A549 (cell line): ENCODE data around the gene RNF207. TPM values are rescaled to one million over a fixed set of nuclear protein-coding genes. Genes with fewer than 3 reads are reported as not detected.
"Not testable (repeated sequence)": the region's sequence is repeated elsewhere in the genome, so short reads cannot be mapped to it uniquely, and the experiment has no call there.

Experiments used
- ATAC-seq, 2 experiments: fragments of 200-7000 bp in 1 of 2; fragments of >200 bp in 1 of 2; cut with Nextera tagmentation in 1 of 2; cut with Tn5 transposase in 1 of 2; 3 replicates each; pipeline versions ENCODE4 v1.8.0 to v1.9.1; 2018 to 2020; ENCODE audit warnings: mild to moderate bottlenecking in 1 of 2, moderate library complexity in 1 of 2
- CTCF ChIA-PET: fragments of 300-600 bp; sonication (Branson Sonifier 250); formaldehyde crosslinking; extraction: SDS; loops from one replicate; lab custom pipeline; 2021; ENCODE audit warnings: antibody characterized with exemption, inconsistent platforms; lab: Yijun Ruan, JAX
- POLR2A ChIA-PET: fragments of 350-600 bp; formaldehyde crosslinking; extraction: SDS; loops from one replicate; lab custom pipeline; 2021; ENCODE audit warnings: antibody characterized with exemption, inconsistent platforms; lab: Yijun Ruan, JAX
- DNase-seq, 2 experiments: peaks; one replicate each; pipeline versions ENCODE4 v3.0.0 to v3.0.0-alpha.2; 2011 to 2016; ENCODE audit warnings: low read depth in 1 of 2, low spot score in 1 of 2
- FAIRE-seq: peaks from 2 replicates; lab custom pipeline; 2011; peaks lifted over from hg19 to GRCh38; lab: Jason Lieb, UNC
- H3K27ac ChIP-seq, 2 experiments: fragments of >200 bp; sonication (Bioruptor Twin); formaldehyde crosslinking; 3 replicates each; pipeline ENCODE4 v1.5.1; 2016 to 2017
- H3K4me1 ChIP-seq: fragments of >200 bp; sonication (Bioruptor Twin); formaldehyde crosslinking; 3 replicates; pipeline ENCODE4 v1.6.1; 2016
- H3K4me2 ChIP-seq: fragments of >200 bp; sonication (Bioruptor Twin); formaldehyde crosslinking; 3 replicates; pipeline ENCODE4 v1.6.1; 2016
- H3K4me3 ChIP-seq: fragments of >200 bp; sonication (Bioruptor Twin); formaldehyde crosslinking; 3 replicates; pipeline ENCODE4 v1.5.1; 2016
- H3K9me3 ChIP-seq: fragments of >200 bp; sonication (Bioruptor Twin); formaldehyde crosslinking; 3 replicates; pipeline ENCODE4 v1.6.1; 2016
- CBX2 ChIP-seq: fragments of 200-600 bp; sonication (generic); IDR thresholded peaks from 2 replicates; pipeline ENCODE4 v1.6.1; 2016; ENCODE audit warnings: low read depth, mild to moderate bottlenecking, borderline replicate concordance
- CEBPB ChIP-seq, 2 experiments: fragments of >200 bp in 1 of 2; sonication (Bioruptor Twin) in 1 of 2; formaldehyde crosslinking in 1 of 2; IDR thresholded peaks; 2 replicates each; pipeline ENCODE4 v1.6.1; 2012 to 2016
- EHF ChIP-seq: fragments of 250-450 bp; sonication (Bioruptor Pico); IDR thresholded peaks from 2 replicates; pipeline ENCODE4 v1.5.0; 2020; ENCODE audit warnings: mild to moderate bottlenecking
- EP300 ChIP-seq, 2 experiments: fragments of >200 bp; sonication (Bioruptor Twin); formaldehyde crosslinking; IDR thresholded peaks; 2 replicates in 1 of 2; 3 replicates in 1 of 2; pipeline ENCODE4 v1.6.1; 2016 to 2017
- HDAC2 ChIP-seq: fragments of 200-600 bp; sonication (generic); IDR thresholded peaks from 2 replicates; pipeline ENCODE4 v1.6.1; 2016
- HOXB5 ChIP-seq: fragments of 250-450 bp; sonication (Bioruptor Pico); IDR thresholded peaks from 2 replicates; pipeline ENCODE4 v1.5.0; 2020; ENCODE audit warnings: mild to moderate bottlenecking, moderate library complexity
- JUNB ChIP-seq: fragments of >200 bp; sonication (Bioruptor Twin); formaldehyde crosslinking; IDR thresholded peaks from 2 replicates; pipeline ENCODE4 v1.6.1; 2016
- MAFK ChIP-seq: fragments of 450-650 bp; IDR thresholded peaks from 2 replicates; pipeline ENCODE4 v1.6.1; 2014; ENCODE audit not compliant: partially characterized antibody
- MAZ ChIP-seq: fragments of 150-350 bp; IDR thresholded peaks from 2 replicates; pipeline ENCODE4 v1.6.1; 2014; ENCODE audit warnings: antibody characterized with exemption, low read depth, low read length, borderline replicate concordance
- NPAS2 ChIP-seq: fragments of 250-450 bp; sonication (Bioruptor Pico); IDR thresholded peaks from 2 replicates; pipeline ENCODE4 v1.8.0; 2022; ENCODE audit warnings: mild to moderate bottlenecking, moderate library complexity, borderline replicate concordance
- PHF8 ChIP-seq: fragments of 200-600 bp; sonication (generic); IDR thresholded peaks from 2 replicates; pipeline ENCODE4 v1.6.1; 2016; ENCODE audit warnings: low read depth, mild to moderate bottlenecking, antibody characterized with exemption, moderate library complexity, borderline replicate concordance
- RAD21 ChIP-seq, 2 experiments: fragments of >200 bp in 1 of 2; sonication (Bioruptor Twin) in 1 of 2; formaldehyde crosslinking in 1 of 2; IDR thresholded peaks in 1 of 2; conservative IDR thresholded peaks in 1 of 2; 2 replicates in 1 of 2; 3 replicates in 1 of 2; pipeline ENCODE4 v1.6.1; 2012 to 2018; ENCODE audit warnings: inconsistent platforms in 1 of 2
- RARB ChIP-seq: fragments of 250-450 bp; sonication (Bioruptor Pico); IDR thresholded peaks from 2 replicates; pipeline ENCODE4 v1.8.0; 2021; ENCODE audit warnings: mild to moderate bottlenecking, moderate library complexity
- SMC3 ChIP-seq: fragments of >200 bp; sonication (Bioruptor Twin); formaldehyde crosslinking; IDR thresholded peaks from 3 replicates; pipeline ENCODE4 v1.6.1; 2018; ENCODE audit warnings: inconsistent platforms
- TP53 ChIP-seq: fragments of 250-450 bp; sonication (Bioruptor Pico); IDR thresholded peaks from 2 replicates; pipeline ENCODE4 v1.5.0; 2021; ENCODE audit warnings: mild to moderate bottlenecking, moderate library complexity
- ZC3H11A ChIP-seq: fragments of 450-650 bp; IDR thresholded peaks from 2 replicates; pipeline ENCODE4 v1.6.1; 2014; ENCODE audit warnings: antibody characterized with exemption, mild to moderate bottlenecking
- WGBS: methylation state at CpG from one replicate; pipeline ENCODE4 v1.1.6; 2017; ENCODE audit errors: missing lambda C conversion rate; 5-methylcytosine and 5-hydroxymethylcytosine counted together
- polyA plus RNA-seq, 4 experiments: library from polyadenylated mRNA; depleted of rRNA in 3 of 4; stranded (reverse); fragments of >200 nt; fragmentation: RNase III in 1 of 4; extraction: RNeasy Plus Mini Kit Qiagen cat#74134 plus additional on column Dnase treatment in 1 of 4; gene quantifications; 2 replicates in 3 of 4; 3 replicates in 1 of 4; pipeline ENCODE4 v1.2.3, GENCODE V29; 2011 to 2017
- TF ChIP-seq, protein P1 (sequence below): IDR thresholded peaks from 2 replicates; pipeline ENCODE4 v1.6.1; 2012
- TF ChIP-seq, protein P2 (sequence below): fragments of >200 bp; sonication (Bioruptor Twin); formaldehyde crosslinking; IDR thresholded peaks from 3 replicates; pipeline ENCODE4 v1.6.1; 2016
- TF ChIP-seq, protein P3 (sequence below): fragments of 250-450 bp; sonication (Bioruptor Pico); IDR thresholded peaks from 2 replicates; pipeline ENCODE4 v1.5.0; 2020; ENCODE audit warnings: low read depth, mild to moderate bottlenecking, moderate library complexity
- TF ChIP-seq, protein P4 (sequence below): IDR thresholded peaks from 2 replicates; pipeline ENCODE4 v1.6.1; 2012

RNF207 gene
- polyA plus RNA-seq, 2 of the 4 experiments (the other 2 are of a cell fraction), result 11.3 to 24.6 TPM

DNA sequence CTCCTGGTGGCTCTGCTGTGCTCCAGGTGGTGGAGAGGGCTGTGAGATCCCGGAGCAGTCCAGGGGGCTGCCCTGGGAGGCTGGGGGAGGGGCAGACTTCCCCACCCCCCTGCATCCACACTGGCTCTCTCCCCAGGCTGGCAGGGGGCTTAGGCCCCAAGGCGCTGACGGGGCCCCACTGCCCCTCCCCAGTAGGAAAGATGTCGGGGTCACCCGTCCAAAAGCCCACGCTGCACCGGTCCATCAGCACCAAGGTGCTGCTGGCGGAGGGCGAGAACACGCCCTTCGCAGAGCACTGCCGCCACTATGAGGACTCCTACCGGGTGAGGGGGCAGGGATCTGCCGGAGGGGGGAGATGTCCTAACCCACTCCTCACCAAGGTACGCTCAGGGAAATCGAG is 5.8 kb downstream of the RNF207 start (continued):
- TF ChIP-seq, protein P1, sequence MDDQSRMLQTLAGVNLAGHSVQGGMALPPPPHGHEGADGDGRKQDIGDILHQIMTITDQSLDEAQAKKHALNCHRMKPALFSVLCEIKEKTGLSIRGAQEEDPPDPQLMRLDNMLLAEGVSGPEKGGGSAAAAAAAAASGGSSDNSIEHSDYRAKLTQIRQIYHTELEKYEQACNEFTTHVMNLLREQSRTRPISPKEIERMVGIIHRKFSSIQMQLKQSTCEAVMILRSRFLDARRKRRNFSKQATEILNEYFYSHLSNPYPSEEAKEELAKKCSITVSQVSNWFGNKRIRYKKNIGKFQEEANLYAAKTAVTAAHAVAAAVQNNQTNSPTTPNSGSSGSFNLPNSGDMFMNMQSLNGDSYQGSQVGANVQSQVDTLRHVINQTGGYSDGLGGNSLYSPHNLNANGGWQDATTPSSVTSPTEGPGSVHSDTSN, result no peak
- TF ChIP-seq, protein P2, sequence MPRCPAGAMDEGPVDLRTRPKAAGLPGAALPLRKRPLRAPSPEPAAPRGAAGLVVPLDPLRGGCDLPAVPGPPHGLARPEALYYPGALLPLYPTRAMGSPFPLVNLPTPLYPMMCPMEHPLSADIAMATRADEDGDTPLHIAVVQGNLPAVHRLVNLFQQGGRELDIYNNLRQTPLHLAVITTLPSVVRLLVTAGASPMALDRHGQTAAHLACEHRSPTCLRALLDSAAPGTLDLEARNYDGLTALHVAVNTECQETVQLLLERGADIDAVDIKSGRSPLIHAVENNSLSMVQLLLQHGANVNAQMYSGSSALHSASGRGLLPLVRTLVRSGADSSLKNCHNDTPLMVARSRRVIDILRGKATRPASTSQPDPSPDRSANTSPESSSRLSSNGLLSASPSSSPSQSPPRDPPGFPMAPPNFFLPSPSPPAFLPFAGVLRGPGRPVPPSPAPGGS, result no peak
- no peak for TF ChIP-seq EP300 (IDR thresholded peaks at IDR 0.05)
- no peak for TF ChIP-seq EHF
- no peak for TF ChIP-seq RARB (CRISPR knock-in tag)
- TF ChIP-seq TP53 (CRISPR knock-in tag), result no peak
- no peak for TF ChIP-seq HDAC2

DNA sequence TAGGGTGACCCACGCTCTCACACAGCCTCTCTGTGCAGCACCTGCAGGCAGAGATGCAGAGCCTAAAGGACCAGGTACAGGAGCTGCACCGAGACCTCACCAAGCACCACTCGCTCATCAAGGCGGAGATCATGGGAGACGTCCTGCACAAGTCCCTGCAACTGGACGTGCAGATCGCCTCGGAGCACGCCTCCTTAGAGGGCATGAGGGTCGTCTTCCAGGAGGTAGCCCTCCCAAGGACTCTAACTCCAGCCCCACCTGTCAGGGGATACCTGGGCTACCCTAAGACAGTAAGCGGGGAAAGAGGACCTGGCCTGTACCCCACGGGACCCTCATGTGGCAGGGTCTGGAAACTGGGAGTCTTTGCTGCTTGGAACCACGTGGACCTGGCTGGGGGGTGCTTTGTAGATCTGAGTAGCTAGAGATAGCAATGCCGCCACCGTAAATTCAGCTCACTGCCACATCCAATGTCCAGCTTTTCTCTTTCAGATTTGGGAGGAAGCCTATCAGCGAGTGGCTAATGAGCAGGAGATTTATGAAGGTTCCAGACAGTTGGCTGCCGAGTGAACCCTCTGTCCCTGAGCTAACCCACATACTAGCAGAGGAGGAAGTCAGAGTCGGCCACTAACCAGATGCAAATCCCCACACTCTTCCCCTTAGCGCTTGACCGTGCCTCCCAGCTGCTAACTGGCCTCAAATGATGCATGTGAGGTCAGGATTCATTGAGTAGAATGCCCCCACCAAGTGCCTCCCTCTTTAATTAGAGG is 6.5 kb downstream of the RNF207 start:
- Histone ChIP-seq H3K27ac (no peak overlapping the region), H3K4me3 (no peak overlapping the region), H3K4me2 (no peak overlapping the region), H3K9me3 (no peaks in the 10 kb centered on the region), H3K4me1 (peaks cover 3% of the 10 kb centered on the region)
- TF ChIP-seq, protein P3, sequence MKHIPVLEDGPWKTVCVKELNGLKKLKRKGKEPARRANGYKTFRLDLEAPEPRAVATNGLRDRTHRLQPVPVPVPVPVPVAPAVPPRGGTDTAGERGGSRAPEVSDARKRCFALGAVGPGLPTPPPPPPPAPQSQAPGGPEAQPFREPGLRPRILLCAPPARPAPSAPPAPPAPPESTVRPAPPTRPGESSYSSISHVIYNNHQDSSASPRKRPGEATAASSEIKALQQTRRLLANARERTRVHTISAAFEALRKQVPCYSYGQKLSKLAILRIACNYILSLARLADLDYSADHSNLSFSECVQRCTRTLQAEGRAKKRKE (CRISPR knock-in tag), result no peak
- no peak for TF ChIP-seq ZC3H11A
- TF ChIP-seq CEBPB (IDR thresholded peaks at IDR 0.05), result no peak
- TF ChIP-seq PHF8, result no peak
- no peak for TF ChIP-seq CBX2
- no peak for TF ChIP-seq NPAS2 (CRISPR knock-in tag)
- TF ChIP-seq MAZ, result no peak
- no peak for TF ChIP-seq RAD21 (conservative IDR thresholded peaks at IDR 0.05 in 1 of 2, IDR thresholded peaks at IDR 0.05 in 1 of 2)
- TF ChIP-seq, protein P4, sequence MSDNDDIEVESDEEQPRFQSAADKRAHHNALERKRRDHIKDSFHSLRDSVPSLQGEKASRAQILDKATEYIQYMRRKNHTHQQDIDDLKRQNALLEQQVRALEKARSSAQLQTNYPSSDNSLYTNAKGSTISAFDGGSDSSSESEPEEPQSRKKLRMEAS, result no peak
- no peak for TF ChIP-seq JUNB
- TF ChIP-seq SMC3, result no peak
- no peak for DNase-seq
- 97% methylated on average over 20 of the region's 20 CpGs for WGBS
- CTCF ChIA-PET, result interaction anchor here (0.7 to 0.9 kb wide), 2 partner anchors 10 to 159 kb away, joined by 3 read pairs; no protein-coding TSS in a partner anchor
- FAIRE-seq, result no peak
- POLR2A ChIA-PET, result no interaction called here
- no peak for ATAC-seq

DNA sequence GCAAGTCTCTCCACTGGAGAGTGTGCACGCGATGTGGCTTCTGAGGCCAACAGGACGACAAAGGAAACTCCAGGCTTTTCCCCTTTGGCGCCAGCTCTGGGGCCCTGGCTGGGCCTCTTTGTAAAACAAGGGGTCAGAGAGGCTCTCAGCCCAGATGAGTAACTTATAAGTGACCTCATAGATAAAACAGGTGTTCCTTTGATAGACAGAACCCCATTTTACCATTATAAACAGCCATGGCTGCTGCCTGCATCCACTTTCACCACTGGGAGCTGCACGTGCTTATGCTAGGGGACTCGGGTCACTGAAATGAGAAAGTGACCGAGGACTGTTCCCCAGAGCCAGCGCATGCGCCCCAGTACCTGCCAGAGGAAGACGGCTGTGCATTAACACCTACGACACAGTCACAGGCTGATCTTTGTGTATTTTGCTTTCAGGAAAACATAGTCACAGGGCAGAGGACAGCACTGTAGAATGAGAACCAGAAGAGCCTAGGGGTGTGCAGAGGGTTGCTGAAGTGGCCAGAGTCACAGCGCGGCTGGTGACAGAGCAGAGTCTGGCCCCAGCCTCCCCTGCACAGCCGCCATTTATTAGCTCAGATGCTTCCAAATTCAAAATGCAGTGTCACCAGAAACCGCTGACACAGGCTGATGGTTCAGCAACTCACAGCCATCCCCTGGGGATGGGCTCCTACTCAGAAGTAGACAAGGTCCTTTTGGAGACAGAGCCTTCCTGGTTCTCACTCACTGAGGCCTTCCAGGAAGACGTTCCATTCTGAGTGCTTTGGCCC is 12.7 kb downstream of the RNF207 start:
- CTCF ChIA-PET, result no interaction called here

DNA sequence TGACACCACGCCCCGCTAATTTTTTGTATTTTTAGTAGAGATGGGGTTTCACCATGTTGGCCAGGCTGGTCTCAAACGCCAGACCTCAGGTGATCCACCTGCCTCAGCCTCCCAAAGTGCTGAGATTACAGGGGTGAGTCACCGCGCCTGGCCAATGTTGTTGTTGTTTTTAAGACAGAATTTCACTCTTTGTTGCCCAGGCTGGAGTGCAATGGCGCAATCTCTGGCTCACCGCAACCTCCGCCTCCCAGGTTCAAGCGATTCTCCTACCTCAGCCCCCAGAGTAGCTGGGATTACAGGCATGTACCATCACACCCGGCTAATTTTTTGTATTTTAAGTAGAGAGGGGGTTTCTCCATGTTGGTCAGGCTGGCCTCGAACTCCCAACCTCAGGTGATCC is 13.7 kb downstream of the RNF207 start:
- FAIRE-seq, DNase-seq, H3K27ac ChIP-seq, POLR2A ChIA-PET, ATAC-seq, H3K9me3 ChIP-seq, H3K4me3 ChIP-seq, H3K4me1 ChIP-seq, H3K4me2 ChIP-seq: not testable (repeated sequence)
- WGBS, result 91% methylated on average over 9 of the region's 11 CpGs
- CTCF ChIA-PET, result interaction anchor here (1.7 to 2.0 kb wide), 2 partner anchors 15 to 17 kb away, joined by 4 to 6 read pairs; no protein-coding TSS in a partner anchor

More for the DNA sequence above, 12.7 kb downstream of the RNF207 start:
- H3K4me1 ChIP-seq, result no peaks in the 10 kb centered on the region
- WGBS, result 93% methylated on average over 16 of the region's 16 CpGs
- H3K9me3 ChIP-seq, result no peaks in the 10 kb centered on the region
- DNase-seq (no peak), ATAC-seq (0 out of 6 replicates have a peak, but pooled peaks of 1 of the 2 experiments have one; percentile 23), FAIRE-seq (no peak)
- H3K27ac ChIP-seq, result no peak overlapping the region
- no peak overlapping the region for H3K4me2 ChIP-seq
- no peak overlapping the region for H3K4me3 ChIP-seq
- TF ChIP-seq PHF8 (no peak), HOXB5 (CRISPR knock-in tag) (no peak), MAFK (peak; percentile 40)
- POLR2A ChIA-PET, result interaction anchor here (0.6 kb wide), 1 partner anchor 358 kb away, joined by 3 read pairs; no protein-coding TSS in a partner anchor
